ENCODE data around the gene DCLK2. TPM values are rescaled to one million over a fixed set of nuclear protein-coding genes. Genes with fewer than 3 reads are reported as not detected.

DCLK2 gene
- total and polyA plus RNA-seq, 2 of the 13 experiments (the other 11 are each of a cell fraction or from before 2014, with no cell fraction given), result not detected

- TF ChIP-seq, protein P1, sequence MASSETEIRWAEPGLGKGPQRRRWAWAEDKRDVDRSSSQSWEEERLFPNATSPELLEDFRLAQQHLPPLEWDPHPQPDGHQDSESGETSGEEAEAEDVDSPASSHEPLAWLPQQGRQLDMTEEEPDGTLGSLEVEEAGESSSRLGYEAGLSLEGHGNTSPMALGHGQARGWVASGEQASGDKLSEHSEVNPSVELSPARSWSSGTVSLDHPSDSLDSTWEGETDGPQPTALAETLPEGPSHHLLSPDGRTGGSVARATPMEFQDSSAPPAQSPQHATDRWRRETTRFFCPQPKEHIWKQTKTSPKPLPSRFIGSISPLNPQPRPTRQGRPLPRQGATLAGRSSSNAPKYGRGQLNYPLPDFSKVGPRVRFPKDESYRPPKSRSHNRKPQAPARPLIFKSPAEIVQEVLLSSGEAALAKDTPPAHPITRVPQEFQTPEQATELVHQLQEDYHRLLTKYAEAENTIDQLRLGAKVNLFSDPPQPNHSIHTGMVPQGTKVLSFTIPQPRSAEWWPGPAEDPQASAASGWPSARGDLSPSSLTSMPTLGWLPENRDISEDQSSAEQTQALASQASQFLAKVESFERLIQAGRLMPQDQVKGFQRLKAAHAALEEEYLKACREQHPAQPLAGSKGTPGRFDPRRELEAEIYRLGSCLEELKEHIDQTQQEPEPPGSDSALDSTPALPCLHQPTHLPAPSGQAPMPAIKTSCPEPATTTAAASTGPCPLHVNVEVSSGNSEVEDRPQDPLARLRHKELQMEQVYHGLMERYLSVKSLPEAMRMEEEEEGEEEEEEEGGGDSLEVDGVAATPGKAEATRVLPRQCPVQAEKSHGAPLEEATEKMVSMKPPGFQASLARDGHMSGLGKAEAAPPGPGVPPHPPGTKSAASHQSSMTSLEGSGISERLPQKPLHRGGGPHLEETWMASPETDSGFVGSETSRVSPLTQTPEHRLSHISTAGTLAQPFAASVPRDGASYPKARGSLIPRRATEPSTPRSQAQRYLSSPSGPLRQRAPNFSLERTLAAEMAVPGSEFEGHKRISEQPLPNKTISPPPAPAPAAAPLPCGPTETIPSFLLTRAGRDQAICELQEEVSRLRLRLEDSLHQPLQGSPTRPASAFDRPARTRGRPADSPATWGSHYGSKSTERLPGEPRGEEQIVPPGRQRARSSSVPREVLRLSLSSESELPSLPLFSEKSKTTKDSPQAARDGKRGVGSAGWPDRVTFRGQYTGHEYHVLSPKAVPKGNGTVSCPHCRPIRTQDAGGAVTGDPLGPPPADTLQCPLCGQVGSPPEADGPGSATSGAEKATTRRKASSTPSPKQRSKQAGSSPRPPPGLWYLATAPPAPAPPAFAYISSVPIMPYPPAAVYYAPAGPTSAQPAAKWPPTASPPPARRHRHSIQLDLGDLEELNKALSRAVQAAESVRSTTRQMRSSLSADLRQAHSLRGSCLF (CRISPR knock-in tag; IDR thresholded peaks at IDR 0.05; ENCODE audit: borderline replicate concordance), result no peak
- TF ChIP-seq, protein P2, sequence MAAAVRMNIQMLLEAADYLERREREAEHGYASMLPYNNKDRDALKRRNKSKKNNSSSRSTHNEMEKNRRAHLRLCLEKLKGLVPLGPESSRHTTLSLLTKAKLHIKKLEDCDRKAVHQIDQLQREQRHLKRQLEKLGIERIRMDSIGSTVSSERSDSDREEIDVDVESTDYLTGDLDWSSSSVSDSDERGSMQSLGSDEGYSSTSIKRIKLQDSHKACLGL (CRISPR knock-in tag; IDR thresholded peaks at IDR 0.05), result 0 out of 2 replicates have a peak, but pooled peaks have one; percentile 25
- TF ChIP-seq, protein P3, sequence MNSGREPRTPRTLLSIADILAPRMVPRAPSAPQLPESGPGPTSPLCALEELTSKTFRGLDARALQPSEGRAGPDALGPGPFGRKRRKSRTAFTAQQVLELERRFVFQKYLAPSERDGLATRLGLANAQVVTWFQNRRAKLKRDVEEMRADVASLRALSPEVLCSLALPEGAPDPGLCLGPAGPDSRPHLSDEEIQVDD (CRISPR knock-in tag; IDR thresholded peaks at IDR 0.05; ENCODE audit: borderline replicate concordance), result no peak
- TF ChIP-seq ZNF460 (CRISPR knock-in tag; IDR thresholded peaks at IDR 0.05; ENCODE audit: borderline replicate concordance) (no peak), FOXA3 (CRISPR knock-in tag; IDR thresholded peaks at IDR 0.05) (no peak), ATF7-NPFF (CRISPR knock-in tag; IDR thresholded peaks at IDR 0.05; ENCODE audit: low read depth) (no peak; the same call in 1 of the 2 replicates), SIX4 (CRISPR knock-in tag; IDR thresholded peaks at IDR 0.05) (no peak), JUN (CRISPR knock-in tag; IDR thresholded peaks at IDR 0.05) (no peak), MAZ (IDR thresholded peaks at IDR 0.05; ENCODE audit: borderline replicate concordance, low read depth, low read length) (no peak), MAZ (CRISPR knock-in tag; IDR thresholded peaks at IDR 0.05; ENCODE audit: low read depth) (no peak), CENPX (CRISPR knock-in tag; IDR thresholded peaks at IDR 0.05) (no peak), RXRA (CRISPR knock-in tag; IDR thresholded peaks at IDR 0.05) (peak; percentile 58; the same call in 1 of the 2 replicates), HNRNPLL (IDR thresholded peaks at IDR 0.05; ENCODE audit: low read depth, low read length, poor library complexity, severe bottlenecking) (no peak), SOX6 (IDR thresholded peaks at IDR 0.05) (no peak), SOX6 (CRISPR knock-in tag; IDR thresholded peaks at IDR 0.05) (peak; percentile 54), ZNF432 (CRISPR knock-in tag; IDR thresholded peaks at IDR 0.05; ENCODE audit: borderline replicate concordance) (no peak), PRPF4 (IDR thresholded peaks at IDR 0.05; ENCODE audit: low read depth, low read length, poor library complexity, severe bottlenecking) (no peak)
- TF ChIP-seq, protein P4, sequence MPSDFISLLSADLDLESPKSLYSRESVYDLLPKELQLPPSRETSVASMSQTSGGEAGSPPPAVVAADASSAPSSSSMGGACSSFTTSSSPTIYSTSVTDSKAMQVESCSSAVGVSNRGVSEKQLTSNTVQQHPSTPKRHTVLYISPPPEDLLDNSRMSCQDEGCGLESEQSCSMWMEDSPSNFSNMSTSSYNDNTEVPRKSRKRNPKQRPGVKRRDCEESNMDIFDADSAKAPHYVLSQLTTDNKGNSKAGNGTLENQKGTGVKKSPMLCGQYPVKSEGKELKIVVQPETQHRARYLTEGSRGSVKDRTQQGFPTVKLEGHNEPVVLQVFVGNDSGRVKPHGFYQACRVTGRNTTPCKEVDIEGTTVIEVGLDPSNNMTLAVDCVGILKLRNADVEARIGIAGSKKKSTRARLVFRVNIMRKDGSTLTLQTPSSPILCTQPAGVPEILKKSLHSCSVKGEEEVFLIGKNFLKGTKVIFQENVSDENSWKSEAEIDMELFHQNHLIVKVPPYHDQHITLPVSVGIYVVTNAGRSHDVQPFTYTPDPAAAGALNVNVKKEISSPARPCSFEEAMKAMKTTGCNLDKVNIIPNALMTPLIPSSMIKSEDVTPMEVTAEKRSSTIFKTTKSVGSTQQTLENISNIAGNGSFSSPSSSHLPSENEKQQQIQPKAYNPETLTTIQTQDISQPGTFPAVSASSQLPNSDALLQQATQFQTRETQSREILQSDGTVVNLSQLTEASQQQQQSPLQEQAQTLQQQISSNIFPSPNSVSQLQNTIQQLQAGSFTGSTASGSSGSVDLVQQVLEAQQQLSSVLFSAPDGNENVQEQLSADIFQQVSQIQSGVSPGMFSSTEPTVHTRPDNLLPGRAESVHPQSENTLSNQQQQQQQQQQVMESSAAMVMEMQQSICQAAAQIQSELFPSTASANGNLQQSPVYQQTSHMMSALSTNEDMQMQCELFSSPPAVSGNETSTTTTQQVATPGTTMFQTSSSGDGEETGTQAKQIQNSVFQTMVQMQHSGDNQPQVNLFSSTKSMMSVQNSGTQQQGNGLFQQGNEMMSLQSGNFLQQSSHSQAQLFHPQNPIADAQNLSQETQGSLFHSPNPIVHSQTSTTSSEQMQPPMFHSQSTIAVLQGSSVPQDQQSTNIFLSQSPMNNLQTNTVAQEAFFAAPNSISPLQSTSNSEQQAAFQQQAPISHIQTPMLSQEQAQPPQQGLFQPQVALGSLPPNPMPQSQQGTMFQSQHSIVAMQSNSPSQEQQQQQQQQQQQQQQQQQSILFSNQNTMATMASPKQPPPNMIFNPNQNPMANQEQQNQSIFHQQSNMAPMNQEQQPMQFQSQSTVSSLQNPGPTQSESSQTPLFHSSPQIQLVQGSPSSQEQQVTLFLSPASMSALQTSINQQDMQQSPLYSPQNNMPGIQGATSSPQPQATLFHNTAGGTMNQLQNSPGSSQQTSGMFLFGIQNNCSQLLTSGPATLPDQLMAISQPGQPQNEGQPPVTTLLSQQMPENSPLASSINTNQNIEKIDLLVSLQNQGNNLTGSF (CRISPR knock-in tag; IDR thresholded peaks at IDR 0.05), result no peak
These were observed 178.8 kb downstream of the DCLK2 start (continued) for GRCh38 chr4:150256841-150257730.
